GM12892 (cell line): ENCODE data around the gene SLC6A17.

Experiments
- POLR2A ChIP-seq: IDR thresholded peaks from 2 replicates; pipeline ENCODE4 v1.6.1; 2011; ENCODE audit warnings: low read depth, low read length, control low read depth
- POLR2AphosphoS5 ChIP-seq: IDR thresholded peaks from 2 replicates; pipeline ENCODE4 v1.6.1; 2011; ENCODE audit warnings: low read depth, low read length, control low read depth
- TAF1 ChIP-seq: IDR thresholded peaks from 2 replicates; pipeline ENCODE4 v1.6.1; 2011; ENCODE audit warnings: low read depth, mild to moderate bottlenecking, control low read depth, low read length, borderline replicate concordance

DNA sequence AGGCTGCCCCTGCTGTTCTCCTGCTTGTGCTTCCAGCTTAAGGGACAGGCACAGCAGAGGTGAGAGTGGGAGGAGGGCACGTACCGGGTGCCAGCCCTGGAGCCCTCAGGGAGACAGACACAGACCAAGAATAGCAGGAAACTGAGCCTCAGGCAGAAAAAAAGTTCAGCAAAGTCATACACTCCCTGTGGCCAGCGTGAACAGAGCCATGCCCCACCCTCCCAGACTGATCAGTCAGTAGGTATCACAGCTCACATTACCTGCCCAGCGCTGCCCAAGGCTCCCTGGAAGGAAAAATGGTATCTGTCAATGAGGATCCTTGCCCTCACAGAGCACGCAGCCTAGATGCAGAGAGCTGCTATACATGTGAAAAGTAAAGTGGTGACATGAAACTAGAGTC is 36.7 kb upstream of the SLC6A17 start:
- TF ChIP-seq POLR2AphosphoS5 (no peak), POLR2A (no peak), TAF1 (no peak)
